ENCODE measurements around the gene BID.

The BID gene

DNA sequence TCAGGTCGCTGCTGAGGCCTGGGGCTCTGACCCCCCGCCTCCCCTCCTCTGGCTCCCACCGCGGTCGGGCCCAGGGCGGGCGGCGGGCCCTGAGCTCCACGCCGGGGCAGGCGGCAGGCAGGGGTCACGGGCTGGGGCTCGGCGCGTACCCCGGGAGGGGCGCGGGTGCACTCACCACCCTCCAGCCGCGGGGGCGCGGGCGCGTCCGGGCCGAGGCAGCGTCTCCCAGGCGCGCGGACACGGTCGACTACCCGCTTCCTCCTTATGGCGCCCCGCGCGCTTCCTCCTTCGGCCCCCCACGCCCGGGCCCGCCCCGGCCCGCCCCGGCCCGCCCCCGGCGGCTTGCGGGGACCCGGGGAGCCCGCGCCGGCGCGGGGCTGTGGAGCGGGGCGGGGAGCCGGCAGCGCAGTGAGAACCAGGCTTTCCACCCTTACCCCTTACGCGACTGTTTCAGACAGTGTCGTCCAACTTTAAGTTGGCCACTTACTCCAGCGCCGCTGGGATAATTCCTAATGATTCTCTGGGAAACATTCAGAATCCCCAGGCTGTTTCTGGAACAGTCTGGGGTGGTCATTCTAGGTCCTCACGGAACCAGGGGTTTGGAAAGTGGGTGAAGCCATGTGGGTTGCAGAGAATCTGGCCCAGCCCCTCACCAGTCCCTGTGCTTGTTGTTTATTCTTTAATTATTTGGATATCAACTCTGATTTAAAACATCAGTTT lies at the start of gene BID:
TSS of gene BID (minus strand) at position 264 of the 720 bp plus-strand sequence. CDS start 24,353 bp downstream, outside the sequence.
- Histone ChIP-seq H3K4me1 (ENCODE audit: control insufficient read depth, insufficient read depth, low read length) (no peaks in the 10 kb centered on the region), H3K27me3 (ENCODE audit: control insufficient read depth, insufficient read depth, low read length) (no peaks in the 10 kb centered on the region), H3K9me3 (ENCODE audit: control insufficient read depth, insufficient read depth, low read length) (no peaks in the 10 kb centered on the region), H3K4me3 (ENCODE audit: low read depth, low read length) (peak within 1 kb of the TSS; percentile 60), H3K9ac (ENCODE audit: low read depth, low read length) (peak within 1 kb of the TSS; percentile 65), H3K36me3 (ENCODE audit: control insufficient read depth, insufficient read depth, low read length) (no peaks in the 10 kb centered on the region)

GRCh38 chr22:17823964-17824363 lies 49.7 kb upstream of the BID start:
- H3K4me1 ChIP-seq (ENCODE audit: control insufficient read depth, insufficient read depth, low read length) = no peaks in the 10 kb centered on the region
- no peak overlapping the region for H3K4me3 ChIP-seq (ENCODE audit: low read depth, low read length)
- no peaks in the 10 kb centered on the region for H3K36me3 ChIP-seq (ENCODE audit: control insufficient read depth, insufficient read depth, low read length)
- H3K27me3 ChIP-seq (ENCODE audit: control insufficient read depth, insufficient read depth, low read length) = no peaks in the 10 kb centered on the region
- no peak overlapping the region for H3K9ac ChIP-seq (ENCODE audit: low read depth, low read length)
- H3K9me3 ChIP-seq (ENCODE audit: control insufficient read depth, insufficient read depth, low read length) = no peaks in the 10 kb centered on the region

DNA sequence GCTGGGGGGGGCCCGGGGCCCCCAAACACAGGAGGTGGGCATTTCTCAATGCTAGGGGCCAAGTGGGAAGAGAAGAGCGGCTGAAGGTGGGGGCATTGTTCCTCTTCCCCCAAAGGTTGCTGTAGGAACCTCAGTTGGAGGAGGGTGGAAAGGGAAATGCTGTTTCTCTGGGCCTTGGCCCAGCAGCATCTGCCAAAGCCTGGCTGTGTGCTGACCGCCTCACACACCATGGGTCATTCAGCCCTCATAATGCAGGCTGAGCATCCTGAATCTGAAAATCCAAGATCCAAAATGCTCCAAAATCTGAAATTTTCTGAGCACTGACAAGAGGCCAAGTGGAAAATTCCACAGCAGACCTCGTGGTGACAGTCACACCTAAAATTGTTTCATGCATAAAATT lies 49.0 kb upstream of the BID start:
- Histone ChIP-seq H3K4me1 (ENCODE audit: control insufficient read depth, insufficient read depth, low read length) (no peaks in the 10 kb centered on the region), H3K4me3 (ENCODE audit: low read depth, low read length) (no peak overlapping the region), H3K9ac (ENCODE audit: low read depth, low read length) (no peak overlapping the region), H3K36me3 (ENCODE audit: control insufficient read depth, insufficient read depth, low read length) (no peaks in the 10 kb centered on the region), H3K27me3 (ENCODE audit: control insufficient read depth, insufficient read depth, low read length) (no peaks in the 10 kb centered on the region), H3K9me3 (ENCODE audit: control insufficient read depth, insufficient read depth, low read length) (no peaks in the 10 kb centered on the region)

DNA sequence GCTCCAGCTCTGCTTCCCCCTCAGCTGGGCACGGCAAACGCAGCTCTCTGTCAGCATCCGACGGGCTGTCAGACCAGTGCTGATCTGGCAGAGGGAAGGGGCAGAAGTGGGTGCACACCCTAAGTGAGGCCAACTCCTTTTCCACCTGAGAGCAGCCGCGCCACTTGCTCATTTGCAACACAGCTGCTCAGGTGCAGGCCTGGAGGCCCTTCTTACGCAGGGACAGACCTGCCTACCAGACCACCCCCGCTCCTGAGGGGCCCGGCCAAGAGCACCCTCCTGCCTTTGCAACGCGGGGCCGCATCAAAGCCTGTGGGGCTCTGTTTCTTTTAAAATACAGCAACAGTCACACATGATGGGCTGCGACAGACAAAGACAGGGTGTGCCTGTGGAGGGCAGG lies 47.8 kb upstream of the BID start:
- Histone ChIP-seq H3K4me1 (ENCODE audit: control insufficient read depth, insufficient read depth, low read length) (no peaks in the 10 kb centered on the region), H3K4me3 (ENCODE audit: low read depth, low read length) (no peak overlapping the region), H3K36me3 (ENCODE audit: control insufficient read depth, insufficient read depth, low read length) (no peaks in the 10 kb centered on the region), H3K27me3 (ENCODE audit: control insufficient read depth, insufficient read depth, low read length) (no peaks in the 10 kb centered on the region), H3K9me3 (ENCODE audit: control insufficient read depth, insufficient read depth, low read length) (no peaks in the 10 kb centered on the region), H3K9ac (ENCODE audit: low read depth, low read length) (no peak overlapping the region)

DNA sequence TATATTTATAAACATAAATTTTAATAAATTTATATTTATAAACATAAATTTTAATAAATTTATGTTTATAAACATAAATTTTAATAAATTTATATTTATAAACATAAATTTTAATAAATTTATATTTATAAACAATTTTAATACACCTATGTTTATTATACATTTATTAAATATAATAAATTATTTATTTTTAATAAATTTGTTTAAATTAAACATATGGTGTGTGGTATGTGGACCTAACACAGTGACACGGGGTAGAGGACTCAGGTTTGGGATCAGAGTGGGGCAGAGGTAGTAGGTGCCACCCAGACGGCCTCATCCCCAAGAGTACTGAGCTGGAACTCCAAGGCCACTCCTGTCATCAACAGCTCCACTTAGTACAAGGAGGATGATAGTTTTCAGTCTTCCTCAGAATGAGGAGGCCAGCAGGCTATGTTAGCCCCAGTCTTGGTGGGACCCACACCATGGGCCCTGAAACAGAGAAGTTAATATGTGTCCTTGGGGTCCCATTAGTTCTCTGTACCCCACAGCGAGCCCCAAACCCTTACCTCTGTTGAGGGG lies 46.7 kb upstream of the BID start:
- no peaks in the 10 kb centered on the region for H3K27me3 ChIP-seq (ENCODE audit: control insufficient read depth, insufficient read depth, low read length)
- no peak overlapping the region for H3K9ac ChIP-seq (ENCODE audit: low read depth, low read length)
- H3K4me3 ChIP-seq (ENCODE audit: low read depth, low read length) = no peak overlapping the region
- no peaks in the 10 kb centered on the region for H3K9me3 ChIP-seq (ENCODE audit: control insufficient read depth, insufficient read depth, low read length)
- no peaks in the 10 kb centered on the region for H3K4me1 ChIP-seq (ENCODE audit: control insufficient read depth, insufficient read depth, low read length)
- H3K36me3 ChIP-seq (ENCODE audit: control insufficient read depth, insufficient read depth, low read length) = peaks cover 5% of the 10 kb centered on the region

DNA sequence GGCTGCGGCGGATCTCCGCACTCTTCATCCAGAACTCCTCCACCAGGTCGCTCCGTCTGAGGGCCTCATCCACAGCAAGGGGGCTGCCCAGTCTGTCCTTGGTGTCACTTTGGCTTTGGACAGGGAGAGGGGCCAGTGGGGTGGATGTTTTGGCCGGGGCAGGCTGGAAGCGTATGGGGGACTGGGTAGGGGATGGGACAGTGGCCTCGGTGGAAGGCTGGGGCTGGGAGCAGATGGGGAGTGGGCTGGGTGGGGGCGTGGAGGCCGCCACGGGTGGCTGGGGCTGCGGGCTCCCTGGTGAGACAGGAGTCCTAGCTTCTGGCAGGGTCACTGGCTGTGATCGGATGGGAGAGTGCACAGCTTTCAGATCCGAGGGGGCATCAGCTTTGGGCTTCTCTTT lies 44.4 kb upstream of the BID start:
- H3K27me3 ChIP-seq (ENCODE audit: control insufficient read depth, insufficient read depth, low read length) = no peaks in the 10 kb centered on the region
- H3K9me3 ChIP-seq (ENCODE audit: control insufficient read depth, insufficient read depth, low read length) = no peaks in the 10 kb centered on the region
- no peak overlapping the region for H3K4me3 ChIP-seq (ENCODE audit: low read depth, low read length)
- H3K4me1 ChIP-seq (ENCODE audit: control insufficient read depth, insufficient read depth, low read length) = no peaks in the 10 kb centered on the region
- no peak overlapping the region for H3K9ac ChIP-seq (ENCODE audit: low read depth, low read length)
- peaks cover 14% of the 10 kb centered on the region for H3K36me3 ChIP-seq (ENCODE audit: control insufficient read depth, insufficient read depth, low read length)

- H3K36me3 ChIP-seq (ENCODE audit: control insufficient read depth, insufficient read depth, low read length) = peaks cover 14% of the 10 kb centered on the region
- no peak overlapping the region for H3K4me3 ChIP-seq (ENCODE audit: low read depth, low read length)
- no peaks in the 10 kb centered on the region for H3K4me1 ChIP-seq (ENCODE audit: control insufficient read depth, insufficient read depth, low read length)
- H3K9ac ChIP-seq (ENCODE audit: low read depth, low read length) = no peak overlapping the region
- H3K27me3 ChIP-seq (ENCODE audit: control insufficient read depth, insufficient read depth, low read length) = no peaks in the 10 kb centered on the region
- no peaks in the 10 kb centered on the region for H3K9me3 ChIP-seq (ENCODE audit: control insufficient read depth, insufficient read depth, low read length)
Observed at GRCh38 chr22:17818180-17818579, 43.9 kb upstream of the BID start.

DNA sequence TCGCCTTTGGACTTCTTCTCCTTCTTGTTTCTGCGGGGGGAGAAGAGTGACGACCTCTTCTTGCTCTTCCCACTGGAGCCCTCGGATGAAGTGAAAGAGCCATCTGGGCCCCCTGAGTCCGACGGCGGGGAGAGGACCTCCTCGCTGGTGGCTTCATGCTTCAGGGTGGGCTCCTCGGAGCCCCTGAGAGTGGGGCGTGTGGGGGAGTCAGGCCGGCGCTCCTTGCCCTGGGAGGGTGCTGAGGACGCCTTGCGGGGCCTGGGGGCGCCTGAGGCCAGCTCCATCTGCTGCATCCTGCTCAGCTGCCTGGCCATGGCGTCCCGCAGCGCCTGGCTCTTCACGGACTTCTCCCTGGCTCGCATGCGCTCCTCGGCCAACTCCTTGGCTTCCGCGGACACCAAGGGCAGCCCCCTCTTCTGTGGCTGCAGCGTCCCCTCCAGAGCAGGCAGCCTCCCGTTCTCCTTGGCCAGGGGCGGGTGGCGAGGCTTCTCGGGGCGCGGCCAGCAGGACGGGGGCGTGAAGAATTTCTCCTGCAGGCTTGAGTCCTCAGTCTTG lies 43.3 kb upstream of the BID start:
- H3K9ac ChIP-seq (ENCODE audit: low read depth, low read length) = no peak overlapping the region
- H3K4me3 ChIP-seq (ENCODE audit: low read depth, low read length) = no peak overlapping the region
- H3K36me3 ChIP-seq (ENCODE audit: control insufficient read depth, insufficient read depth, low read length) = peaks cover 14% of the 10 kb centered on the region
- H3K9me3 ChIP-seq (ENCODE audit: control insufficient read depth, insufficient read depth, low read length) = no peaks in the 10 kb centered on the region
- no peaks in the 10 kb centered on the region for H3K4me1 ChIP-seq (ENCODE audit: control insufficient read depth, insufficient read depth, low read length)
- H3K27me3 ChIP-seq (ENCODE audit: control insufficient read depth, insufficient read depth, low read length) = no peaks in the 10 kb centered on the region

- peaks cover 15% of the 10 kb centered on the region for H3K36me3 ChIP-seq (ENCODE audit: control insufficient read depth, insufficient read depth, low read length)
- H3K4me1 ChIP-seq (ENCODE audit: control insufficient read depth, insufficient read depth, low read length) = no peaks in the 10 kb centered on the region
- H3K9ac ChIP-seq (ENCODE audit: low read depth, low read length) = no peak overlapping the region
Observed at GRCh38 chr22:17817079-17817478, 42.8 kb upstream of the BID start.

GRCh38 chr22:17816649-17817048 lies 42.4 kb upstream of the BID start:
- Histone ChIP-seq H3K9me3 (ENCODE audit: control insufficient read depth, insufficient read depth, low read length) (no peaks in the 10 kb centered on the region), H3K4me1 (ENCODE audit: control insufficient read depth, insufficient read depth, low read length) (no peaks in the 10 kb centered on the region), H3K9ac (ENCODE audit: low read depth, low read length) (no peak overlapping the region), H3K27me3 (ENCODE audit: control insufficient read depth, insufficient read depth, low read length) (no peaks in the 10 kb centered on the region), H3K36me3 (ENCODE audit: control insufficient read depth, insufficient read depth, low read length) (peaks cover 17% of the 10 kb centered on the region), H3K4me3 (ENCODE audit: low read depth, low read length) (no peak overlapping the region)

More at GRCh38 chr22:17817079-17817478, 42.8 kb upstream of the BID start:
- Histone ChIP-seq H3K9me3 (ENCODE audit: control insufficient read depth, insufficient read depth, low read length) (no peaks in the 10 kb centered on the region), H3K4me3 (ENCODE audit: low read depth, low read length) (no peak overlapping the region), H3K27me3 (ENCODE audit: control insufficient read depth, insufficient read depth, low read length) (no peaks in the 10 kb centered on the region)

DNA sequence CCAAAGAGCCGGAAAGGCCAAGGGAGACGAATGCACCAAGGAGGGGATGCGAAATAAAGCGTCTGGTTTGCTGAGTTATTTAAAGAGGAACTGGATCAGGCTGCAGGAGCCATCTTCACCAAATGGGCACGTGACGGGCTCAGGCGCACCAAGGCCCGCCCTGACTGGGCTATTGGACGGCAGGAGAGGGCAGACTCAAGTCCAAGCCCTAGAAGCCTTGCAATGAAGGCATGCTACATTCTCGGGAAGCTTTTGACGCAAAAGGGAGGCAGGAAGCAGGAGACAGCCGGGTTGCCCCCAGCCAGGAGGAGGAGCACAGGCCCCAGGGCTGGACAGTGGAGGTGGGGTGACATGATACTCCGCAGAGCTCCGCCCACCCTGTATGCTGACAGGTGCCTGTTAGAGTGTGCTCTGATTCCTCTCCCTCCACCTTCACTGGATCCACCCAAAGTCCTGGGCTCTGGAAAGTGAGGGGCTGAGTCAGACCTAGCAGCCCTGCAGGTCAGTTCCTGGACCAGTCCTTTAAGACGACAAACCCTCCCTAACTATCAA lies 41.5 kb upstream of the BID start:
- no peaks in the 10 kb centered on the region for H3K9me3 ChIP-seq (ENCODE audit: control insufficient read depth, insufficient read depth, low read length)
- H3K4me1 ChIP-seq (ENCODE audit: control insufficient read depth, insufficient read depth, low read length) = no peaks in the 10 kb centered on the region
- H3K27me3 ChIP-seq (ENCODE audit: control insufficient read depth, insufficient read depth, low read length) = no peaks in the 10 kb centered on the region
- H3K4me3 ChIP-seq (ENCODE audit: low read depth, low read length) = no peak overlapping the region
- H3K9ac ChIP-seq (ENCODE audit: low read depth, low read length) = no peak overlapping the region
- H3K36me3 ChIP-seq (ENCODE audit: control insufficient read depth, insufficient read depth, low read length) = peaks cover 20% of the 10 kb centered on the region

DNA sequence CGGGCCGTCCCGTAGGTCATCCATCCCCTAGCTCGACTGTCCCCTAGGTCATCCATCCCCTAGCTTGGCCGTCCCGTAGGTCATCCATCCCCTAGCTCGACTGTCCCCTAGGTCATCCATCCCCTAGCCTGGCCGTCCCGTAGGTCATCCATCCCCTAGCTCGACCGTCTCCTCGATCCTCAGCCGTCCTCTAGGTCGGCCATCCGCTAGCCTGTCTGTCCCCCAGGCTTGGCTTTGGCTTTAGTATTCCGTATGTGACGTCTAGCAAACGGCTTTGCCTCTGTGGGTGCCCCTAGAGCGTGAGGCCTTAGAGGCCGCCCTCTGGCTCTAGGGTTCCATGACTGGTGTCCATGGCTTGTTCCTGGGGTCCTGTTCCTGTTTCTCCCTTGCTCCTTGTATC lies 40.6 kb upstream of the BID start:
- H3K9ac ChIP-seq (ENCODE audit: low read depth, low read length) = no peak overlapping the region
- H3K4me3 ChIP-seq (ENCODE audit: low read depth, low read length) = no peak overlapping the region
- H3K9me3 ChIP-seq (ENCODE audit: control insufficient read depth, insufficient read depth, low read length) = no peaks in the 10 kb centered on the region
- no peaks in the 10 kb centered on the region for H3K27me3 ChIP-seq (ENCODE audit: control insufficient read depth, insufficient read depth, low read length)
- H3K4me1 ChIP-seq (ENCODE audit: control insufficient read depth, insufficient read depth, low read length) = no peaks in the 10 kb centered on the region
- H3K36me3 ChIP-seq (ENCODE audit: control insufficient read depth, insufficient read depth, low read length) = peaks cover 20% of the 10 kb centered on the region

Measured in iPS-15b (cell line).